ENCODE data around the gene PRCC.

The PRCC gene

GRCh38 chr1:156812293-156812990 is 45.1 kb downstream of the PRCC start:
- TF ChIP-seq CTCF (IDR thresholded peaks at IDR 0.05; ENCODE audit: insufficient read depth, missing control alignments), result no peak
- FAIRE-seq (no peak), DNase-seq (ENCODE audit: insufficient read length, low spot score) (no peak)

GRCh38 chr1:156813298-156813697 is 46.0 kb downstream of the PRCC start:
- FAIRE-seq (no peak), DNase-seq (ENCODE audit: insufficient read length, low spot score) (no peak)
- no peak for TF ChIP-seq CTCF (IDR thresholded peaks at IDR 0.05; ENCODE audit: insufficient read depth, missing control alignments)

GRCh38 chr1:156813750-156814570 is 46.6 kb downstream of the PRCC start:
- TF ChIP-seq CTCF (IDR thresholded peaks at IDR 0.05; ENCODE audit: insufficient read depth, missing control alignments), result peak; percentile 61
- FAIRE-seq, result no peak
- DNase-seq (ENCODE audit: insufficient read length, low spot score), result peak; percentile 91

GRCh38 chr1:156814571-156815260 is 47.4 kb downstream of the PRCC start:
- FAIRE-seq (no peak), DNase-seq (ENCODE audit: insufficient read length, low spot score) (no peak)
- no peak for TF ChIP-seq CTCF (IDR thresholded peaks at IDR 0.05; ENCODE audit: insufficient read depth, missing control alignments)

GRCh38 chr1:156815307-156815826 is 48.0 kb downstream of the PRCC start:
- no peak for TF ChIP-seq CTCF (IDR thresholded peaks at IDR 0.05; ENCODE audit: insufficient read depth, missing control alignments)
- FAIRE-seq, result no peak
- DNase-seq (ENCODE audit: insufficient read length, low spot score), result no peak

GRCh38 chr1:156815961-156816422 is 48.7 kb downstream of the PRCC start:
- FAIRE-seq, result no peak
- no peak for TF ChIP-seq CTCF (IDR thresholded peaks at IDR 0.05; ENCODE audit: insufficient read depth, missing control alignments)
- DNase-seq (ENCODE audit: insufficient read length, low spot score), result no peak

Measured in D721Med (cell line).